T-helper 22 cell (primary cell): ENCODE data around the gene SLC6A6.
"Not testable (repeated sequence)": the region's sequence is repeated elsewhere in the genome, so short reads cannot be mapped to it uniquely, and the experiment has no call there.

ENCODE experiments used
- DNase-seq: peaks from one replicate; pipeline ENCODE4 v3.0.0-alpha.2; 2020; ENCODE audit warnings: low read depth

SLC6A6 gene

DNA sequence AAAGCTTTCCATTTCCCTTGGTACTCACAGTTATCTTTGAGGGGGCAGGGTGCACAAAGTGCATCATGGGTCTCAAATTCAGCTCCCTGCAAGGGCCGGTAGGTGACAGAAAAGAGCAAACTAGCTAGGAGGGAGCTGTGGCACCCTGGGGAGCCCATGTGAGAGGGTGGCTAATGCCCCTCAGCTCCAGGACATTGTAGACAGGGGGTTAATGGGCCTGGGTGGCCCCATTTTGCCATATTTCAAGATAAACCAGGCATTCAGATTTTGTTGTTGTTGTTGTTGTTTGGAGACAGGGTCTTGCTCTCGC lies 3.7 kb upstream of the SLC6A6 start:
- DNase-seq, result no peak

DNA sequence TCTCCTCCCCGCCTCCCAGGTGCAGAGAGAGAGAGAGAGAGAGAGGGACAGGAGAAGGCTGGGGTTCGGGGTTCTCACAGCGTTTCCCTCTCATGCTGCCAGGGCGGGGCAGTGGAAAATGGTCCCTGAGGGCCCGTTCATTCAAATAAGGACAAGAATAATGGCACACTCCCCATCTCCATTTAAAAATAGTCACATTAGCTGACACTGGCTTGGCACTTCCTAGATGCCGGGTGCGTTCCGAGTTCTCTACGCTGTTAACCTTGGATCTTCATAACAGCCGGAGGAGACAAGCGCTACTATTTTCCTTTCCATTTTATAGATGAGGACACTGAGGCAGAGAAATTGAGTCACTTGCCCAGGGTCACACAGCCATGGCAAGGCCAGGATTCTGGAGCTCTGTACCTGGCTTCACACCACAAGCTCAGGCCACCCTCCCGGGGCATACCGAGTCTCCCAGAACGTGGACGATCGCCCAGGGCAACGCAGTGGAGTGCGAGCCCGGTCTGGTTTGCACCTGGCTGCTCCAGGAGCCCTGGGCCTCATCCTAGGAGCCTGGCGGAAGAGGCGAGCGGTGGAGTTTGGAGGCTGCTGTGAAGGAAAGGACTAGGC lies 608 bp upstream of the SLC6A6 start:
- no peak for DNase-seq

DNA sequence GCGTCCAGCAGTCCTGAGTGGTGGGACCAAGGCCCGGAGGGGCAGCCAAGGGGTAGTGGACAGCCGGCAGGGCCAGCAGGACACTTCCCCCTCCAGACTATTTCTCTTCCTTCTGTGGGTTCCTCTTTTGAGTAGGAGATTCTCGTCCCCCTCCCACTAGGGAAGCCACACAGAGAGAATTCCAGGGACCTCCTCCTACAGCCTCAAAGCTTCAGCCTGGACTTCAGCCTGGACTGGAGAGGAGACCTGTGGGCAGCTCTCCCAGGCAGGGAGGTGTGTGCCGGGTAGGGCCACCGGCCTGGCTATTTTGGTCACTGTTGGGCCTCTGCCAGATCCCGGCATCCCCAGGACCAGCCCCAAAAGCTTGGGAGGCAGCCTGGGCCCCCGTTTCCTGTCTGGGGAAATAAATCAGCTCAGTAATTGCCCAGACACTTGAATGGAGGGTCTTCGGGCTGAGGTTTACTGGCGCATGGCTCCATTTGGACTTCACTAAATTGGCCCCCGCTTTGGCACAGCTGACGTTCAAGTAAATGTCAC lies 1.3 kb downstream of the SLC6A6 start:
- no peak for DNase-seq

DNA sequence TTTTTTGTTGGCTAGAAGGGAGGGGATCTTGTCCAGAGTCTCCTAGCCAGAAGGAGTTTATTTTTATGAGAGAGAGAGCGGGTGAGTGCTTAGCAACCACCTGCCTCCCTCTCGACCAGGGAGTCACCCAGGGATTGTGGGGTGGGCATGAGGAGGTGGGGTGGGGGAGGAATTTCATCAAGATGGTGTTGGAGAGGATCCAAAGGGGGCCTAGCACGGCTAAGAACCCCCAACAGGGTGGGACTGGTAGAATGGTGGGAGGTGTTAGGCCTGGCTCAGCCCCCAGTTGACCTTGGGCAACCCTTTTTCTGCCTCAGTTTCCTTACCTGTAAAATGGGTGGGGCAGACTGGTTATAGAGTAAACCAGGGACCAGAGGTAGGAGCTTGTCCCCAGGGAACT lies 1.8 kb downstream of the SLC6A6 start:
- DNase-seq, result no peak

DNA sequence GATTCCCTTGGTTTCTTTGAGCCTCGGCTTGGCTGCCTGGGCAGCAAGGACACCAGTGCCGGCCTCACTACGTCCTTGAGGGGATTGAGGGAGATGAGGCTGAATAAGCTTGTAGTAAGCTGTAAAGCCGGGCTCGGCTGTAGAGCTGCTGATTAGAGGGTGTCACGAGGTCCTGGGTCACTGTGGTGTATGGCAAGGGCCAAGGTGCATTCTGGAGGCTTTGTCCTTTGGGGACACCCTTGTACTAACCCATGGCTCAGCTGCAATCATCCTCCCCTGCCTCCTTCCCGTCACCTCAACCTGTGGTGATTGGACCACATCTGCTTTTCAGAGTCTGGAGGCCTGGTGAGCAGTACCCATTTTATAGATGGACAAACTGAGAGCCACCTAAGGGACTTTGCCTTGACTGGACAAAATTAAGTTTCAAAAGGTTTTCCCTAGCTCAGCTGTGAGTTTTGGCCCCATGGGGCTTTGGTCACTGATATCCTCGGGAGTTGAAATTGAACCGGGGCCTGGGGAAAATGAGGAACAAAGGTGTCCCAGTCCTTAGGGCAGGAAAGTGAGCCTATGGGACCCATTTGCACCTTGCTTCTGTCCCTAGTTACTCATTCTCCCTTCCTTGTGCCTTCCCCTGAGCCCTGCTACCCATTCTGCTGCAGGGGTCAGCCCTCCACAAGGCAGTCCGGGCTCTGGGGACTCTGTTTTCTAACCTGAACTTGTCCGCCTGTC lies 2.4 kb downstream of the SLC6A6 start:
- no peak for DNase-seq

DNA sequence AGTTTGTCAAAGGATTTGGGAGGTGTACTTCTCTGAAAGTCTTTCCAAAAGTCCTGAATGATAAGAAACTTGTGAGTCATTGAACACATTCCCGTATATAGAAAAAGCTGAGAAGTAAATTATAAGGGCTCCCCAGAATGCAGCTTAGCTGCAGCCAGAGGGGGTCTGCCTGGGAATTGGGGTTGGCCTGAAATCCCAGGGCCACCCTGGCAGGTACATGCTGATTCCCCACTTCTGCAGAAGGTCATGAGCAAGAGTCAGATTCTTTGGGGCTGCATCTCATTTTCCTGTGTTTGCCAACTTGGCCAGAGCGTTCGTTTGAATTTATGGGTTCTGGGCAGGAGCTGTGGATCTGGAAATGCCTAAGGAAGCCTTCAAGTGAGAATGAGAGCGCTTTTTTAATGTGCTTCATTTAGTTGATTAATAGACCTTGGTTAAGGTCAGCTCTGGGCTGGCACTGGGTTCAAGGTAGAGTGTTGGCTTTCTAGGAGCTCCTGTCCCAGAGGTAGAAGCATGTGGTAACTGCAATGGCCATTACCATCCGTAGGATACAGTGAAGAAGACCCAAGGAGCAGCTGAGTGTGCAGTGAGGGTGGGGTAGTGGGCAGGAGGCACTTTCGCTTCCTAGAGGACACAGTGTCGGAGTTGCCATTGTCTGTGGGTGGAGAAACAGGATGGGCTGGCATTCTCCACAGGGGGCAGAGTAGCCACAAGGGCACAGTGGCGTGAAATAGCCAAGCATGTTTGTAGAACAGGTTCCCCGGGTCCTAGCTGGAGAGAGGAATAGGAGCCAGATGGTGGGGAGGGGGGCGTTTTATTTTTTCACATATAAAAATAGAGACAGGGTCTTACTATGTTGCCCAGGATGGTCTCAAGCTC lies 3.2 kb downstream of the SLC6A6 start:
- DNase-seq, result no peak

DNA sequence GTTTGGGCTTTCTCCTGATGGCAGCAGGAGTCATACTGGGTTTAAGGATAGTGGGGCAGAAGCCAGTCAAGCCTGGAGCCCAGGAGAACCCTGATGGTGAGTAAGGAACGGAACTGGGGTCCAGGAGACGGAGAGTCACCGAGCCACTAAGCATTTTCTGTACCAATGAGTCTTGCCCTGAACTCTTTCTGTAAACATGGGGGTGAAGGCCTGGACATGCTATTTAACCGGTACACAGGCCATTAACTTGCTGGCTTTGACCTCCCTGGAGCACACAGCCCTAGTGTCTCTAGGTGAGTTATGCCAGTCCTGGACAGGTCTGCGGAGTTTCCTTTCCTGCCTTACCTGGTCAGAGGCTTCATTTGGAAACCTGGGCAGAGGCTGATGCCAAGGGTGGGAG lies 3.9 kb downstream of the SLC6A6 start:
- no peak for DNase-seq

DNA sequence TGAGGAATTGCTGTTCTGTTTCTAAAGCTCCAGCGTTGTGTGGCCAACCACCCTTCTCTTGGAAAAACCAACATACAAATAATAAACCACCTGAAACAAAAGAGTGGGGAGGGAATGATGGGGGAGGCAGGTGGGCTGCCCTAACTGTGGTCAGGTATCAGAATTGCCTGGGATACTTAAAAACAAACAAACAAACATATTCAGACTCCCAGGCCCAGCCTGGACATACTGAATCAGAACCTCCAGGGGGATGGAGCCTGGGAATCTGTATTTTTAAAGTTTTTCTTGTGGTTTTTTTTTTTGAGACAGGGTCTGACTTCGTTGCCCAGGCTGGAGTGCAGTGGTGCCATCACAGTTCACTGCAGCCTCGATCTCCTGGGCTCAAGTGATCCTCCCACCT lies 4.4 kb downstream of the SLC6A6 start:
- DNase-seq, result no peak

DNA sequence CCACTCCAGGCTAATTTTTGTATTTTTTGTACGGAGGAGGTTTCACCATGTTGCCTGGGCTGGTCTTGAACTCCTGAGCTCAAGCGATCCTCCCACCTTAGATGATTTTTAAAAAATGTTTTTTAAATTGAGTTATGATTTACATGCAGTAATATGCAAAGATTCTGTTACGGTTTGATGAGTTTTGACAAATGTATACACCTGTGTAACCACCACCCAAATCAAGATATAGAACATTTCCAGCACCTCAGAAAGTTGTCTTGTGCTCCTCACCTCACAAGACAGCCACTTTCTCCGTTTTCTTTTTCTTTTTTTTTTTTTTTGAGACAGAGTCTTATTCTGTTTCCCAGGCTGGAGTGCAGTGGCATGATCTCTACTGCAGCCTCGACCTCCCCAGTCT lies 4.8 kb downstream of the SLC6A6 start:
- no peak for DNase-seq

DNA sequence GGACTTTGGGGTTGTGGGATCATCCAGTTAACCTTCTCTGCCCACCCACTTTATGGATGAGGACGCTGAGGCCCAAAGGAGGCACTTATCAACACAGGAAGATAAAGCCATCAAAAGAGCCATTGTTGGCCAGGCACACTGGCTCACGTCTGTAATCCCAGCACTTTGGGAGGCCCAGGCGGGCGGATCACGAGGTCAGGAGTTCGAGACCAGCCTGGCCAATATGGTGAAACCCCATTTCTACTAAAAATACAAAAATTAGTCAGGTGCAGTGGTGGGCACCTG lies 7.3 kb downstream of the SLC6A6 start:
- DNase-seq, result not testable (repeated sequence)

DNA sequence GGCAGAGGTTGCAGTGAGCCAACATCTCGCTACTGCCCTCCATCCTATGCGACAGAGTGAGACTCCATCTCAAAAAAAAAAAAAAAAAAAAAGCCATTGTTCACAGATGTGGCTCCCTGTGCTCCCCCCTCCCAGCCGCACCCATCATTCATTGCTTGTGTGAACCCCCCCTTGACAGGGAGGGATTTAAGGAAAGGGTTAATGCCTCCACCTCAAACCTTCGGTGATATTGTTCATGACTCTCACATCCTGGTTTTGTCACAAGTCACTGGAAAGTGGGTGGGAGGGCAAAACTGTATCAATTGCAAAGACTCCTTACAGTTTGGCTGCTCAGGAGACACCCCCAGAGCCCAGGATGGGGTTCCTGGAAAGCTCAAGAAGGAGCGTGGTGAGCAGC lies 7.7 kb downstream of the SLC6A6 start:
- DNase-seq, result no peak

DNA sequence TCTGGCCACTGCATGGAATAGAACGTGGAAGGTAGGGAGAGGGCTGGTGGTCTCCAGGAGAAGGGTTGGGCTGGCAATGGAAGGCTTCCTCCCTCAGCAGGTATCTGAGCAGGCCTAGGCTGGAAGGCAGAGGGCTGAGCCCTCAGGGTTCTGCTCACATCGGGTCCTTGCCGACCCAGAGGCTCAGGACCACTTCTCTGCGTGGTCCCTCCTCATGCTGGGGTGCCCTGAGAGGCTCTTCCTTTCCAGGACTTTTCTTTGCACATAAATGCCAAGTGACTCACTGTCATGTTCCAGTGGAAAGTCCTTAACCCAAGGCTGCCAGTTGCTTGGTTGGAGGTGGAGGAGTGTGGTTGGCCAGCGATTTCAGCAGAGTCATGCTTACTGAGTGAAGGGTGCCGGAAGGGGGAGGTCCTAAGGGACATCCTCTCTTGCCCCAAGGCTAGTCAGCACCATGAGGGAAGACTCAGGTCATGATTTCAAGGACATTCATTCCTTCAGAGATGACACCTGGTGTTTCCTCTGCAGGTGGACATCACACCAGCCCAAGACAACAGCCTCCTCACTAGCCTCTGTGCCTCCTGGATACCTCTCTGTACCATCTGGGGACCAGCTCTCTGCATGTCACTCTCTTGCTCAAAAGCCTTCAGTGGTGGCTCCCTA lies 8.2 kb downstream of the SLC6A6 start:
- no peak for DNase-seq

DNA sequence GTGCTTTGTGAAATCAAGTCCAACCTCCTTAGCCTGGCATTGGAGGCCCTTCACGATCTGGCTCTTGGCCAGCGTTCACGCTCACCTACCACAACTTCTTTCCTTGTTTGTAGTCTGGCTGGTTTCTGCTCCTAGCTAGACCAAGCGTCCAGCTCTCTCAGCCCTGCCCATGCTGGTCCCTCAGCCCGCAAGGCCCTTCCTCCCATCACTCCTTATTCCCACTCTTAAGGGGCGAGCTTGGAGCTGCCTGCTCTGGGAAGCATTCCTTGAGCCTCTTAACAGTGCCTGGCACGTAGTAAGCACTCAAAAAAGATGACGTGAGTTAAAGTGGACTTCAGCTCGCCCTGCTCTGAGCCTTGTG lies 8.7 kb downstream of the SLC6A6 start:
- no peak for DNase-seq

DNA sequence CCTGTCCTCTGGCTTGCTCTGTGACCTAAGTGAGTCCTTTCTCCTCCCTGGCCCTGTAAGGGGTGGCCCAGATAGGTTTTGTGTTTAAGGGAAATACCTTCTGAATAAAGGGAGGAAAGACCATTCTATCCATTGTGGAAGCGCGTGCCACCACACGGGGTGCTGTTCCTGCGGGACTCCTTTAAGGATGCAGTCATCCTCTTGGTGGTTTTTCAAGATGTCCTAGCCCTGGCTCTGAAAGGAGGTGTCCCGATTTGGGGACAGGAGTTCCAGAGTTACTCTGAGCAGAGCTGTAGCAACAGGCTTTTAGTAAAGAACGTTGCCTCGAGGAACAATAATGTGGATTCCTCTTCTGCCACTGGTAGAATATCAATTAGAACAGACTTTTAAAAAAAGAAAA lies 9.6 kb downstream of the SLC6A6 start:
- DNase-seq, result no peak

DNA sequence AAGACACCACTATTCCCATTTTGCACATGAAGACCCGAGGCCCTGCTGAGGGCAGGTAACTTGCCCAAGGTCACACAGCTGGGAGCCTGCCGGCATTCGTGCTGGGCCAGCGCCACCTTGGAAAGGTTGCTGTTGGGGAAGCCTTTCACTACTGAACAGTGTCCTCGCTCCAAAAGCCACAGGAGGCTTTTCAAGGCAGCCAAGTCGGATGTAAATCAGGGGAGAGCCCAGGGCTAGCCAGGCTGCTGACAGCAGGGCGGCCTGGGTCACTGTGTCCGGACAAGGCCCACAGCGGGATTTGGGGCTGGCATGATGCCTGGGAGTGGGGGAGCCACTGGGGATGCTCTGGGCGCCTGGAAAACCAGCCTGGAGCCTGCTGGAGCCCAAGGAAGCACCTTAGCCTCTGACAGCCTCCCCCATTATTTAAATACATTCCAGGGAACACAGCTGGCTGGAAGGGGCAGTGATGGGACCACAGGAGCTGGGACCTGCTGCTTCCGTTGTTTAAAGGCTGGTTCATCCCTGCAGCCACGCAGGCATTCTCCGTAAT lies 10.5 kb downstream of the SLC6A6 start:
- DNase-seq, result no peak

DNA sequence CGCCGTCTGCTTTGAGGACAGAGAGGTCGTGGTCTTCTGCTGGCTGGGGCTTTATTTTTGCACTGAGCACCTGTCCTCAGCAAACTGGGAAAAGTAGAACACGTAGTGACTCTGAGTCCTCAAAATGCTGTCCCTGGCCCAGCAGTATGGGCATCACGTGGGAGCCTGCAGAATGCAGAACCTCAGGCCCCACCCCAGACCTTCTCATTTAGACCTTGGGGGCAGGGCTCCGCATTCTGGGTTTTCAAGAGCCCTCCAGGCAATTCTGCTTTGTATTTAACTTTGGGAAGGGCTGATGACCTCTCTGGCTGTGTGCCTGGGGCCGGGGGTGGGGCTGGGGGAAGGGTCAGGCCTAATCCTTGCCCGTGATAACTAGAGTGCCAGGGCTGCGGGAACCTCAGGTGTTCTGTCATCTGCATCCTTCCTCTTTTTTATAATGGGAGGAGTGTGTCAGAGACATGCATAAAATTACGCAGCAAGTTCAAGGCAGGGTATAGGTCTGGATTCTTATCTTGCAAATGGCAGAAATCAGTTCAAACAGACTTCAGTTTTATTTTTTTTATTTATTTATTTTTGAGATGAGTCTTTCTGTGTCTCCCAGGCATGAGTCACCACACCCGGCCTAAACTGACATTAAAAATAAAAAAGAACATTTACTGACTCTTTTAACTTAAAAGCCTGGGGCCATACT lies 11.1 kb downstream of the SLC6A6 start:
- DNase-seq, result no peak

DNA sequence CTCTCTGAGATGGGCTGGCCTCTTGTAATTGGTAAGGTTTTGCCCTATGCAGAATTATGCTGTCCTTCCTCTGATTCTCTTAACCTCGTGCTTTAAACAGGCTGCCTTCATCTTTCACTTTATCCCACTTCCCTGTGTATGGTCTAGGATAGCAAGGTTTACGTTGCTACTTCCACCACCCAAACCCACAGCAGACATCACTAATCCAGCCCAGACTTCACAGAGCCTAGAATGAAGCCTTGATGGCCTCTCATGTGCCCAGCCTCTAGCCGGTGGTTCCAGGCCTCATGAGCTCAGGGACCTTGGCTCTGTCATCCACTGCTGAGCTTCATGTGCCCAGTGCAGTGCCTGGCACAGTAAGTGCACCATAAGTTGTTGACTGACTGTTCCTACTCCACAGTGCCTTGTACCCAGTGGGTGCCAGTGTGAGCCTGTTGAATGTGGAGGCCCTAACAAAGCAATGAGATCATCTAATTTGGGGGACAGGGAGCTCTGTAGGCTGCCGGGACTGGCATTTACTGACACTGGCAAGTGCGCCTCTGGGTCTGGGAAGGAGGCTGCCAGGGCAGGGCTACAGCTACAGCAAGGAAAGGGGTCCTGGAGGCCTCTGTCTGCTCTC lies 12.5 kb downstream of the SLC6A6 start:
- DNase-seq, result no peak

DNA sequence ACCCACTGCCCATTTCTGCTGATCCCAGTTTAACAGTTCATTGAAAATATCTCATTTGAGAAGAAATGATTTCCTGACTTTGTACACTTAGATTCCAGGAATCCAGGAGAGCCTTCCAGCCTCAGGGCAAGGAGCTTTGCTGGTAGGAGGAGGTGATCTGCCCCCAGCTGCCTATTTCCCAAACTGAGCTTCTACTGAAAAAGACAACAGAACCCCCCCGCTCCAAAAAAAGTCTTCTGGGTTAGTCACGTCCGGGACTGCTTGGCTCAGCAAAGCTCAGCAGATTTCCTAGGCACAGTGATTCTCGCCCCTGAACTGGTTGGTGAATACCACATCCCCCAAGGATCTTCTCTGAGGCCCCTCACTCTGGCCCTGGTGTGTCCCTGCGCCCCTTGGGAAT lies 13.1 kb downstream of the SLC6A6 start:
- no peak for DNase-seq

DNA sequence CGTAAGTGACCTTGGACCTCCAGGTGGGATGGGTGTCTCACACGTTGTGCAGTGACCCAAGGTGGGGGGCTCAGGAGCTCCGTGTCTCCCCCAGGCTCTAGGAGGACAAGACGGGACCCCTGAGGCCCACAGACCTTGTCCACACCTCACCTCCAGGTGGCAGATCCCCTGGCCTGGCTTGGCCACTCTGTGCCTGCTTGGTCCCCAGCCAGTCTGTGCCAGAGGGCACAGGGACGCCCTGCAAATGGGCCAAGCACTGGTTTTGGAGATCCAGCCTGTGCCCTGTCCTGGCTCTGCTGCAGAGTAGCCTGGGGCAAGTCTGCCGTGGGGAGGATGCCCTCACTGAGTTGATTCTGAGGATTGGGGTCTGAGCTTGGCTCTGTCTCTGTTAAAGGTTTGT lies 14.0 kb downstream of the SLC6A6 start:
- DNase-seq, result no peak

DNA sequence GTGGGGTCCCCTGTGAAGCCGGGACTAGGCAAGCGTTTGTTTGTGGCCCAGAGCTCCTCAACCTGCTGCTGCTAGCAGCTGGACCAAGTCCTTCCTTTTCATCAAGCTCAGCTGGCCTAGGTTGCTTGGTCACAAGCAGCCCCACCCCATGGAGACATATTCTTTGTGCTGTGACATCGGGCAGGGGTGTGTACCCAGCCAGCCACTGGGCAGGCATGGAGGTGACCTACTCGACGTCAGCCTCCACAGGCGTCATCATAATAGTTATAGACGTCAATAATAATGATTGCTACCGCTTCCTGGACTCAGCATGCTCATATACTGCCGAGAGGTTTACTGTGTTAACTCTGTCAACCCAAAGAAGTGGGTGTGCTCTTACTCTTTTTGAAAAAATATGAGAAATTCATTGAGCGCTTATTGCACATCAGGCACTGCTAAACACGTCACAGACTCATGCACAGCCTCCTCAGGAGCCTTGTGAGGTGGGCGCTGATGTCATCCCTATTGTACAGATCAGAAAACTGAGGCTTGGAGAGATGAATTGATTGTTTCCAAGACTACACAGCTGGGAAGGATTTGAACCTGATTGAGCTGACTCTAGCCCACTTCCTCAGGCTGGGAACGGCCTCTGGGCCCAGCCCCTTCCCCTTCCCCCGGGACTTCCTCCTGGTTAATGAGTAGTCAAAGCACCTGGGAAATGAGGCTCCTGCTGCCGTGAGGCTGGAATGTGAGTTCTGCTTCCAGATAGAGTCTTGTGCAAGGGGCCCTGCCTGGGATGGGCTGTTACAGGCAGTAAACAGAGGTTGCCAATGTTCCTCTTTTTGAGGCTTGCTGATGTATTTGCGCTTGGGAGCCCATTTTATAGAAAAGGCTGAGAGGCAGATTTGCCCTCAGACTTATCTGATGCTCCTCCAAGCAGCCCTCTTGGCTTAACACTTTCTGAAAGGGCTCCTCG lies 16.2 kb downstream of the SLC6A6 start:
- no peak for DNase-seq
